Upper lobe of right lung (tissue), 1 donor: ENCODE results near the gene ZMAT1. TPM values are rescaled to one million over a fixed set of nuclear protein-coding genes. Genes with fewer than 3 reads are reported as not detected.

Experiments
- ATAC-seq: fragments of 200-7000 bp; cut with Tn5 transposase; one replicate; pipeline ENCODE4 v1.9.1; 2020; ENCODE audit warnings: mild to moderate bottlenecking, moderate library complexity
- DNase-seq: peaks from one replicate; pipeline ENCODE4 v3.0.0-alpha.2; 2020
- H3K27ac ChIP-seq: fragments of 200-600 bp; one replicate; pipeline ENCODE4 v1.8.0; 2022
- H3K27me3 ChIP-seq: fragments of 200-600 bp; one replicate; pipeline ENCODE4 v1.8.0; 2022; ENCODE audit warnings: mild to moderate bottlenecking
- H3K36me3 ChIP-seq: fragments of 200-600 bp; one replicate; pipeline ENCODE4 v1.8.0; 2022
- H3K4me1 ChIP-seq: fragments of 200-600 bp; one replicate; pipeline ENCODE4 v1.8.0; 2022
- H3K4me3 ChIP-seq: fragments of 200-600 bp; one replicate; pipeline ENCODE4 v1.8.0; 2022; ENCODE audit warnings: mild to moderate bottlenecking
- H3K9me3 ChIP-seq: fragments of 200-600 bp; one replicate; pipeline ENCODE4 v1.8.0; 2022
- intact Hi-C: fragments of 100-400 bp; cut with DNase I; formaldehyde crosslinking; loops from one replicate; pipeline ENCODE4 v1.11.0; 2022
- total RNA-seq: library from RNA; stranded (reverse); fragmentation: NEBNext Ultra II Directional; extraction: Animal tissue kit (Norgen Biotek cat#: 25700); gene quantifications from one replicate; pipeline ENCODE4 v1.2.1, GENCODE V29; 2021
- TF ChIP-seq, protein P1 (sequence below): fragments of 200-600 bp; IDR thresholded peaks from one replicate; pipeline ENCODE4 v1.8.0; 2022; ENCODE audit warnings: antibody characterized with exemption
- donor health status: DM: no; HTN: yes; CAD: no; lungs with severe emphysema.

The ZMAT1 gene
- total RNA-seq, 1 donor from 2014 or later = 8.4 TPM

DNA sequence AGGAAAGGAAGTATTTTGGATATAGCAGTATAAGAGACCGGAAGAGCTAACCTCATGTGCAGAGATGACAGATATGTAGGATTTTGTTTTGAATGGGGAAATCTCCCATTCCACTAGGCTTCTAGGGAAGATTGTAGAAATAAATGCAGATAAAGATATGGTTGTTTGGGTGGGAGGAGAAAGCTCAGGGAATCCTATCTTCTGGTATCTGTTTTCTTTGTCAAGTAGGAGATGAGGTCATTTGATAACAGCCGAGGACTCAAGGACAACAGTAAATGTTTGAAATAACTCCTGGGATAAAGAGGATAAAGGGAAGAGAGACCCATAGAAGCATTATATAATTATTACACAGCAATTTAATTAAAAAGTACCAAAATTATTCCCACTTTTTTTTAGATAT, 24.7 kb upstream of the ZMAT1 start:
- intact Hi-C loops = no loop called here
- Histone ChIP-seq H3K27me3 (no peaks in the 10 kb centered on the region), H3K36me3 (no peaks in the 10 kb centered on the region)

DNA sequence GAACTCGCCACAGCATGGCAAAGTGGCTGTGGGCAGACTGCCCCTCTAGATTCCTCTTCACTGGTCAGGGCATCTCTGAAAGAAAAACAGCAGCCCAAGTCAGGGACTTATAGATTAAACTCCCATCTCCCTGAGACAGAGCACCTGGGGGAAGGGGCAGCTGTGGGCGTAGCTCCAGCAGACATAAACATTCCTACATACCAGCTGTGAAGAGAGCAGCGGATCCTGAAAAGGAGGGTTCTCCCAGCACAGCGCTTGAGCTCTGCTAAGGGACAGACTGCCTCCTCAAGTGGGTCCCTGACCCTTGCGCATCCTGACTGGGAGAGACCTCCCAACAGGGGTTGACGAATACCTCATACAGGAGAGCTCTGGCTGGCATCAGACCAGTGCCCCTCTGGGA, 18.8 kb upstream of the ZMAT1 start:
- H3K27ac ChIP-seq = no peak overlapping the region
- TF ChIP-seq, protein P1, sequence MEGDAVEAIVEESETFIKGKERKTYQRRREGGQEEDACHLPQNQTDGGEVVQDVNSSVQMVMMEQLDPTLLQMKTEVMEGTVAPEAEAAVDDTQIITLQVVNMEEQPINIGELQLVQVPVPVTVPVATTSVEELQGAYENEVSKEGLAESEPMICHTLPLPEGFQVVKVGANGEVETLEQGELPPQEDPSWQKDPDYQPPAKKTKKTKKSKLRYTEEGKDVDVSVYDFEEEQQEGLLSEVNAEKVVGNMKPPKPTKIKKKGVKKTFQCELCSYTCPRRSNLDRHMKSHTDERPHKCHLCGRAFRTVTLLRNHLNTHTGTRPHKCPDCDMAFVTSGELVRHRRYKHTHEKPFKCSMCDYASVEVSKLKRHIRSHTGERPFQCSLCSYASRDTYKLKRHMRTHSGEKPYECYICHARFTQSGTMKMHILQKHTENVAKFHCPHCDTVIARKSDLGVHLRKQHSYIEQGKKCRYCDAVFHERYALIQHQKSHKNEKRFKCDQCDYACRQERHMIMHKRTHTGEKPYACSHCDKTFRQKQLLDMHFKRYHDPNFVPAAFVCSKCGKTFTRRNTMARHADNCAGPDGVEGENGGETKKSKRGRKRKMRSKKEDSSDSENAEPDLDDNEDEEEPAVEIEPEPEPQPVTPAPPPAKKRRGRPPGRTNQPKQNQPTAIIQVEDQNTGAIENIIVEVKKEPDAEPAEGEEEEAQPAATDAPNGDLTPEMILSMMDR = no peak
- H3K9me3 ChIP-seq = no peaks in the 10 kb centered on the region
- H3K27me3 ChIP-seq = no peaks in the 10 kb centered on the region
- H3K36me3 ChIP-seq = no peaks in the 10 kb centered on the region
- H3K4me3 ChIP-seq = no peak overlapping the region
- no peak for DNase-seq
- H3K4me1 ChIP-seq = no peaks in the 10 kb centered on the region
- ATAC-seq = no peak
- intact Hi-C loops = no loop called here

More for the DNA sequence above, 24.7 kb upstream of the ZMAT1 start:
- no peak overlapping the region for H3K4me3 ChIP-seq
- TF ChIP-seq, protein P1 = no peak
- ATAC-seq (no peak), DNase-seq (no peak)
- no peak overlapping the region for H3K27ac ChIP-seq
- no peaks in the 10 kb centered on the region for H3K4me1 ChIP-seq
- H3K9me3 ChIP-seq = no peaks in the 10 kb centered on the region

DNA sequence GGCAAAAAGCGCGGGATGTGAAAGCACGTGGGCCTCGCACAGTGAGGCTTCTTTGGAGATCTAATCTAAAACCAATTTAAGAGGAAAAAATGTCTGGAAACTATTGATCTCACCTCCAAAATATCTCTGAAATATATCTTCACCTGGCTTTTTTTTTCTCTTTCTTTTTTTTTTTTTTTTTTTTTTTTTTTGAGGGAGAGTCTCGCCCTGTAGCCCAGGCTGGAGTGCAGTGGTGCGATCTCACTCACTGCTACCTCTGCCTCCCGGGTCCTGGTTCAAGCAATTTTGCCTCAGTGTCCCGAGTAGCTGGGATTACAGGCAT, 383 bp upstream of the ZMAT1 start:
- H3K4me3 ChIP-seq = peak overlapping the region; percentile 60

DNA sequence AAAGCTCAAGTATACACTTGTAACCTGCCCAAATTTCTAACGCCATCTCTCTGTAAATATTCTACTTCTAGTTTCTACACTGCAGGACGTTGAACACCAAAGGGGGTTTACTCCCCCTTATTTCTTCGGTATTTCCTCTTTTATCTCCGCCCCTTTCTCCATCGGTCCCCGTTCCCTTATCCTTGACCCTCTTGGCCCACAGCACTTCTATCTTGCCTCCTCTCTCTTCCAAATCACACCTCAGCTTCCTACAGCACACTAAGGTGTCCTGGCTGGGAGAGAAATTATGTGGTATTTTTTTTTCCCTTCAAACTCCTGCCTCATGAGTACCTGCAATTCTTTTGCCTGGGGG, 715 bp downstream of the ZMAT1 start:
- peak overlapping the region; percentile 60 for H3K4me3 ChIP-seq
- H3K9me3 ChIP-seq = no peaks in the 10 kb centered on the region
- peak; percentile 2 for ATAC-seq
- no peaks in the 10 kb centered on the region for H3K4me1 ChIP-seq
- no peaks in the 10 kb centered on the region for H3K36me3 ChIP-seq
- no peak for DNase-seq
- peak overlapping the region; percentile 96 for H3K27ac ChIP-seq
- intact Hi-C loops = no loop called here
- H3K27me3 ChIP-seq = no peaks in the 10 kb centered on the region
- TF ChIP-seq, protein P1 = no peak

More for the DNA sequence above, 383 bp upstream of the ZMAT1 start:
- DNase-seq (no peak), ATAC-seq (no peak)
- intact Hi-C loops = no loop called here
- TF ChIP-seq, protein P1 = no peak
- no peaks in the 10 kb centered on the region for H3K4me1 ChIP-seq
- no peaks in the 10 kb centered on the region for H3K36me3 ChIP-seq
- peak overlapping the region; percentile 96 for H3K27ac ChIP-seq
- no peaks in the 10 kb centered on the region for H3K27me3 ChIP-seq
- H3K9me3 ChIP-seq = no peaks in the 10 kb centered on the region

DNA sequence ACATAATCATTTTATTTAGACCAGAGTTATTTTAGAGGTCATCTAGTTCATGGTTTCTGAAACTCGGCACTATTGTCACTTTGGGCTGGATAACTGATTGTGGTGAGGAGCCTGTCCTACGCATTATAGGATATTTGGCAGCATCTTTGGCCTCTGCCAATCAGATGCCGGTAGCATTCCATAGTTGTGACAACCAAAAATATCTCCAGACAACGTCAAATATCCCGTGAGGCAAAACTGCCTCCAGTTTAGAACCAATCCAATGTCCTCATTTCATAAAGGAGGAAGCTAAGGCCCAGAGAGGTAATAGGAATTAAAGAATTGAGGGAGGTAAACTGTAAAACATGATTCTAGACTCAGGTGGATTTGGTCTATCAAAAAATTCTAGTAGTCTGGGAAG, 6.1 kb downstream of the ZMAT1 start:
- Histone ChIP-seq H3K9me3 (no peaks in the 10 kb centered on the region), H3K36me3 (no peaks in the 10 kb centered on the region), H3K27me3 (no peaks in the 10 kb centered on the region), H3K4me3 (no peak overlapping the region), H3K4me1 (no peaks in the 10 kb centered on the region), H3K27ac (no peak overlapping the region)
- DNase-seq (no peak), ATAC-seq (no peak)
- intact Hi-C loops = no loop called here
- TF ChIP-seq, protein P1 = no peak

DNA sequence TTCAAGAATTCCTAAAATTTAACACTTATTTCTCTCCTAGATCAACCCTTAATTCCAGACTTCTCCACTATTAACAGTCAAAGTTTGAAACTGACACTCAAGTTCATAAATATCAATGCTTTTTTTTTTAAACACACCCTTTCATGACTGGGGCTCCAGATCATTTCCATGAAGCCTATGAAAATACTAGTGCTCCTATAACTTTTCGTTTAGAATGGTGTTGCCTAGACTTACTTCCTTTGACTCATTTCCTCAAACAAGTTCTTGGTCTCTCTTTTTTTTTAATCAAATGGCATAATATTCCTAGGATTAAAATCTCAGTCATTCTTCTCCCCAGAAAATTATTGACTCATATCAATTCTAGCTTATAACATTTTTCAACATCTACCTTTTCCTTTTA, 13.1 kb downstream of the ZMAT1 start:
- H3K9me3 ChIP-seq = no peaks in the 10 kb centered on the region
- ATAC-seq (no peak), DNase-seq (no peak)
- no peaks in the 10 kb centered on the region for H3K36me3 ChIP-seq
- TF ChIP-seq, protein P1 = no peak
- H3K4me1 ChIP-seq = no peaks in the 10 kb centered on the region
- no peak overlapping the region for H3K27ac ChIP-seq
- intact Hi-C loops = no loop called here
- H3K27me3 ChIP-seq = no peaks in the 10 kb centered on the region
- no peak overlapping the region for H3K4me3 ChIP-seq
